SK-N-MC (cell line): ENCODE data around the gene TOP3A.

Source experiments
- DNase-seq: peaks from one replicate; pipeline ENCODE4 v3.0.0-alpha.2; 2011; ENCODE audit warnings: low read depth, low spot score
- H3K27ac ChIP-seq: fragments of 200-600 bp; sonication (generic); 2 replicates; pipeline ENCODE4 v1.5.1; 2016; ENCODE audit warnings: mixed run types
- H3K36me3 ChIP-seq: fragments of 200-600 bp; sonication (generic); 2 replicates; pipeline ENCODE4 v1.6.1; 2017; ENCODE audit warnings: antibody characterized with exemption, low read length, mixed read lengths; ENCODE audit not compliant: insufficient read depth
- H3K4me3 ChIP-seq: fragments of 200-600 bp; sonication (generic); 2 replicates; pipeline ENCODE4 v1.5.1; 2016
- H3K9ac ChIP-seq: fragments of 200-600 bp; sonication (generic); 2 replicates; pipeline ENCODE4 v1.8.0; 2017; ENCODE audit warnings: mixed run types, mixed read lengths; ENCODE audit not compliant: insufficient read length
- H3K9me3 ChIP-seq: fragments of 200-600 bp; sonication (generic); 2 replicates; pipeline ENCODE4 v1.6.1; 2017; ENCODE audit warnings: low read depth, mild to moderate bottlenecking, antibody characterized with exemption, low read length, moderate library complexity, mixed read lengths
- EZH2 ChIP-seq: fragments of 200-600 bp; sonication (generic); IDR thresholded peaks from one replicate; pipeline ENCODE4 v1.6.1; 2017; ENCODE audit warnings: antibody characterized with exemption
- FOXP2 ChIP-seq: optimal IDR thresholded peaks from 2 replicates; pipeline ENCODE3; 2011; ENCODE audit warnings: mild to moderate bottlenecking, moderate library complexity; ENCODE audit not compliant: insufficient read depth; ENCODE audit errors: extremely low read length, control extremely low read depth
- POLR2AphosphoS5 ChIP-seq: IDR thresholded peaks from 2 replicates; pipeline ENCODE4 v1.6.1; 2012; ENCODE audit warnings: mild to moderate bottlenecking, low read depth, low read length, borderline replicate concordance

Gene TOP3A

DNA sequence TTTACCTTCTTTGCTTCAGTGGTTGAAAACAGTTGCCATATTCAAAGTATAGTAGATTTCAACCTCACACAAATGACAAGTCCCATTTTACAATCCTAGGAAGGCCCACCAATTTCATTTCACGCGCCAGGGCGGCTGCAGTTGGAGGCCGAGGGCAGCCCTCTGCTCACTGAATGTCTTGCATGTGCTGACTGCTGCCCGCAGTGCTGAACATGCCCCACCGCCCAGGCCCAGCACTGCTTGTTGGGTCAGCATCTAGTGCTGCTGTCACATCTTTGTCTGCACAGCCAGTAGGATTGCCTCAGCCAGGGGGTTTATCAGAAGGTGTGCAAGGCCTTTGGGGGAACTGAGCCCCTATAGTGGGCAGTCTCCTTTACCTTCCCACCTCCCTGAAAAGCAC is 11.8 kb upstream of the TOP3A start:
- Histone ChIP-seq H3K36me3 (peaks cover 6% of the 10 kb centered on the region; the same call in 1 of the 2 replicates), H3K27ac (no peak overlapping the region), H3K4me3 (no peak overlapping the region), H3K9ac (no peak overlapping the region), H3K9me3 (no peaks in the 10 kb centered on the region)
- TF ChIP-seq POLR2AphosphoS5 (no peak), EZH2 (no peak), FOXP2 (no peak)
- no peak for DNase-seq

DNA sequence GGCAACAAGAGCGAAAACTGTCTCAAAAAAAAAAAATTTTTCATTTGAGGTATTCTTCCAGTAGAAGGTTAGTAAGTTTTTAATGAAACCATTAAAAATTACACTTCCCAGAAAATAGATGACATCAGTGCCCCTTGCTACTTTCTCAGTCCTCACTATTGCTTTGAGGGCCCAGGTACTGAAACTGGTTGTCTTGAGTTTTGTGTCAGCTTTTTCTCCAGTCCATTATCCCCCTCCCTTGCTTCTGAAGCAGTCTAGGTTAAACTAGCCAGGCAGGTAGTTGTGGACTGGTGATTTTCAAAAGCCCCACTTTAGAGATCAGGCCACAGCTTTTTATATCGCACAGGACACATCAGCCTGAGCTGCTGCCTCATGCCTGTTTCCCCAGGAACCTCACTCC is 11.2 kb upstream of the TOP3A start:
- Histone ChIP-seq H3K27ac (no peak overlapping the region), H3K9ac (no peak overlapping the region), H3K9me3 (no peaks in the 10 kb centered on the region), H3K36me3 (peaks cover 6% of the 10 kb centered on the region; the same call in 1 of the 2 replicates), H3K4me3 (no peak overlapping the region)
- no peak for DNase-seq
- TF ChIP-seq POLR2AphosphoS5 (no peak), FOXP2 (no peak), EZH2 (no peak)

- Histone ChIP-seq H3K4me3 (no peak overlapping the region), H3K27ac (no peak overlapping the region), H3K9ac (no peak overlapping the region), H3K9me3 (no peaks in the 10 kb centered on the region), H3K36me3 (peaks cover 6% of the 10 kb centered on the region; the same call in 1 of the 2 replicates)
- no peak for DNase-seq
- TF ChIP-seq EZH2 (no peak), FOXP2 (no peak), POLR2AphosphoS5 (no peak)
Measured at GRCh38 chr17:18324140-18325050, 9.6 kb upstream of the TOP3A start.

DNA sequence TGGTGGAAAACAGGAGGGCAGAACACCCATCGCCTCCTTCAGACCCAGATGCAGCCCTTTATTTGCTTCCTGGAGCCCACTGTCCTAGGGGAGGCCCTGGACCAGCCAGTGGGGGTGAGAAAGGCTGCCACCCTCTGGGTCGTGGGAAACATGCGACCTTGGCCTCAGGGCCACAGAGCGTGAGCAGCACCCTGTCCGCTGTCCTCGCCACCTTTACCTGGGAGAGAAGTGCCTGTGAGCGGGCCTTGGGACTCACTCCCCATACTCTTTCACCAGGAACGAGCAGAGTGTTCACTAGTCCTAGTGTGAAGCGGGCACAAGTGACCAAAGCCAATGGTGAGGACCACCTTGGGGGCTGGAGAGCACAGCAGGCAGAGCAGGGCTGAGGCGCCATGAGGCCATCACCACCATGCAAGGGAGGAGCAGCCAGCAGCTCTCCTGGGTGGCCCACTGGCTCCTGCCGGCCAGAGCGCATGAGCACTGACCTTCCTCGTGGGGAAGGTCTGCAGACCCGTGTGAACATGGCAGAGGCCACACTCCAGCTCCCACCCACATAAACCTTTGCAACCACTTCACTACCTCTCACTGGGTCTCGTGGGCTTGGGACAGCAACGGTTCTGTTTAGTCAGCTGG is 8.8 kb upstream of the TOP3A start:
- DNase-seq, result no peak
- Histone ChIP-seq H3K36me3 (peaks cover 4% of the 10 kb centered on the region; the same call in 1 of the 2 replicates), H3K9me3 (no peaks in the 10 kb centered on the region), H3K27ac (no peak overlapping the region), H3K4me3 (no peak overlapping the region), H3K9ac (no peak overlapping the region)
- TF ChIP-seq FOXP2 (no peak), POLR2AphosphoS5 (no peak), EZH2 (no peak)

DNA sequence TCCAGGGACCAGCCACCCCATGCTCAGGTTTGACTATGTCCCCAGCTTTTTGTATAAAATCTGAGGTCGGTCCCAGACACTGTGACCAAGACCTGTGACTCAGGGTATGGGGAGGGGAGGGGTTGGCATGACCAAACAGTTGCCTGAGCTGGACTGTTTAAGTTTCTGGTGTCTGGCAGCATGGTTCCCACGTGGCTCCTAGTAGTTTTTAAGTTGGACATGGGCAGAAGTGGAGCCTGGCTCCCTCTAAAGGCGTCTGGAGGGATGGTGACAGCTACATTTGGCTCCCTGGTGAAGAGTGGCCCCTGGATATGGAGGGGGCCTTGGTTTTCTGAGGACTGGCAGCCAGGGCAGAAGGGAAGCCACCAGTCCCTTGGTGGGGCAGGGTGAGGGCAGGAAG is 8.2 kb upstream of the TOP3A start:
- DNase-seq, result no peak
- H3K36me3 ChIP-seq, result peaks cover 4% of the 10 kb centered on the region; the same call in 1 of the 2 replicates

DNA sequence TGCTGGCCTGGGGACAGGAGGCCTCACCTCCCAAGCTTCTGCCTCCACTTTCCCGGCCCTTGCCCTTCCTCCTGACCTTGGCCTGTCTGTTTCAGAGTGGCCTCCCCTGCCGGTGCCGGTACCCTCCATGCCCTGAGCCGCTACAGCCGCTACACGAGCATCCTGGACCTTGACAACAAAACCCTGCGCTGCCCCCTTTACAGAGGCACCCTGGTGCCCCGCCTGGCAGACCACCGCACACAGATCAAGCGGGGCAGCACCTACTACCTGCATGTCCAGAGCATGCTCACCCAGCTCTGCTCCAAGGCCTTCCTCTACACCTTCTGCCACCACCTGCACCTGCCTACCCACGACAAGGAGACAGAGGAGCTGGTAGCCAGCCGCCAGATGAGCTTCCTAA is 7.7 kb upstream of the TOP3A start:
- H3K4me3 ChIP-seq, result no peak overlapping the region
- no peak overlapping the region for H3K9ac ChIP-seq
- H3K36me3 ChIP-seq, result peaks cover 4% of the 10 kb centered on the region; the same call in 1 of the 2 replicates
- TF ChIP-seq POLR2AphosphoS5, result no peak
- TF ChIP-seq EZH2, result no peak
- H3K27ac ChIP-seq, result no peak overlapping the region
- DNase-seq, result no peak
- no peaks in the 10 kb centered on the region for H3K9me3 ChIP-seq

More for the DNA sequence above, 8.2 kb upstream of the TOP3A start:
- H3K9ac ChIP-seq, result no peak overlapping the region
- TF ChIP-seq EZH2, result no peak
- TF ChIP-seq POLR2AphosphoS5, result no peak
- TF ChIP-seq FOXP2, result no peak
- no peak overlapping the region for H3K27ac ChIP-seq
- no peak overlapping the region for H3K4me3 ChIP-seq
- H3K9me3 ChIP-seq, result no peaks in the 10 kb centered on the region

GRCh38 chr17:18321309-18321708 is 6.5 kb upstream of the TOP3A start:
- no peaks in the 10 kb centered on the region for H3K9me3 ChIP-seq
- no peak overlapping the region for H3K4me3 ChIP-seq
- no peak overlapping the region for H3K9ac ChIP-seq
- no peak overlapping the region for H3K27ac ChIP-seq
- no peak for TF ChIP-seq EZH2
- no peak for TF ChIP-seq FOXP2
- TF ChIP-seq POLR2AphosphoS5, result no peak
- no peak for DNase-seq
- H3K36me3 ChIP-seq, result peaks cover 4% of the 10 kb centered on the region; the same call in 1 of the 2 replicates

DNA sequence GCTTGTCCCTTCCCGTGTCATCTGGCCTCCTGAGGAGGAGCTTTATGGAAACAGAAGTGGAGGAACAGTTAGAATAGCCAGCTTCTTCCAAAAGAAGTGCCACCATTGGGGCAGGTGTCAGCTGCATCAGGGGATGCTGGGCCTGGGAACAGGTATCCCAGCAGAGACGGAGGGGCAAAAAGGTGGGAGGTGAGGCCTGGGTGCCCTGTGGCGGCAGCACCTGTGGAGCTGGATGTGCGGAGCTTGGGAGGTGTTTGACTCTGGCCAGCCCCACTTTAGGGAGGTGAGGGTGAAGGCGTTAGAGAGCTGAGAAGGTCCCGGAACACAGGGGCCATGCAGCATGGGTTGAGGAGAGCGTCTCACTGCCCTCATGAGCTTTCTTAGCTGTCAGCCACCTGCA is 5.5 kb upstream of the TOP3A start:
- no peaks in the 10 kb centered on the region for H3K9me3 ChIP-seq
- DNase-seq, result no peak
- peaks cover 4% of the 10 kb centered on the region; the same call in 1 of the 2 replicates for H3K36me3 ChIP-seq
- no peak overlapping the region for H3K27ac ChIP-seq
- TF ChIP-seq POLR2AphosphoS5 (no peak), EZH2 (no peak), FOXP2 (no peak)
- no peak overlapping the region for H3K4me3 ChIP-seq
- no peak overlapping the region for H3K9ac ChIP-seq
